ENCODE data around the gene GRIK3.
"Not testable (repeated sequence)": the region's sequence is repeated elsewhere in the genome, so short reads cannot be mapped to it uniquely, and the experiment has no call there.

The GRIK3 gene
- total RNA-seq: 0 to 0.10 reads per million in 2 donors

GRCh38 chr1:37034121-37035013 is at the start of gene GRIK3:
TSS of gene GRIK3 (minus strand) at chr1:37034515. CDS start at chr1:37034108, 407 bp downstream.
- DNase-seq: no peak

GRCh38 chr1:37084013-37084412 is 49.7 kb upstream of the GRIK3 start:
- DNase-seq: no peak

- no peak for DNase-seq
These were observed 49.3 kb upstream of the GRIK3 start for GRCh38 chr1:37083603-37084002.

- DNase-seq: not testable (repeated sequence)
These were observed 46.1 kb upstream of the GRIK3 start for GRCh38 chr1:37080296-37080986.

GRCh38 chr1:37078866-37079265 is 44.6 kb upstream of the GRIK3 start:
- no peak for DNase-seq

- DNase-seq: no peak
These were observed 41.9 kb upstream of the GRIK3 start for GRCh38 chr1:37076168-37076567.

- DNase-seq: no peak
These were observed 39.6 kb upstream of the GRIK3 start for GRCh38 chr1:37073854-37074379.

GRCh38 chr1:37073152-37073853 is 39.0 kb upstream of the GRIK3 start:
- DNase-seq: no peak

- no peak for DNase-seq
These were observed 37.5 kb upstream of the GRIK3 start for GRCh38 chr1:37071829-37072228.

GRCh38 chr1:37070126-37070525 is 35.8 kb upstream of the GRIK3 start:
- no peak for DNase-seq

GRCh38 chr1:37069406-37069805 is 35.1 kb upstream of the GRIK3 start:
- no peak for DNase-seq

GRCh38 chr1:37068897-37069296 is 34.6 kb upstream of the GRIK3 start:
- no peak for DNase-seq

GRCh38 chr1:37068260-37068659 is 33.9 kb upstream of the GRIK3 start:
- DNase-seq: no peak

- DNase-seq: no peak
These were observed 29.7 kb upstream of the GRIK3 start for GRCh38 chr1:37064039-37064438.

GRCh38 chr1:37059346-37059745 is 25.0 kb upstream of the GRIK3 start:
- DNase-seq: no peak

GRCh38 chr1:37058424-37058988 is 24.2 kb upstream of the GRIK3 start:
- no peak for DNase-seq

- DNase-seq: no peak
These were observed 22.0 kb upstream of the GRIK3 start for GRCh38 chr1:37056325-37056724.

GRCh38 chr1:37055631-37056030 is 21.3 kb upstream of the GRIK3 start:
- no peak for DNase-seq

GRCh38 chr1:37053173-37053572 is 18.9 kb upstream of the GRIK3 start:
- no peak for DNase-seq

GRCh38 chr1:37052120-37052519 is 17.8 kb upstream of the GRIK3 start:
- no peak for DNase-seq

GRCh38 chr1:37051346-37051745 is 17.0 kb upstream of the GRIK3 start:
- DNase-seq: no peak

GRCh38 chr1:37047542-37047941 is 13.2 kb upstream of the GRIK3 start:
- DNase-seq: no peak

- DNase-seq: no peak
These were observed 8.8 kb upstream of the GRIK3 start for GRCh38 chr1:37043101-37043500.
